HL-60 (cell line): ENCODE data around the gene EGFR.

ENCODE experiments used
- GABPA ChIP-seq: IDR thresholded peaks from 2 replicates; pipeline ENCODE4 v1.6.1; 2012; ENCODE audit warnings: low read depth
- POLR2AphosphoS5 ChIP-seq: IDR thresholded peaks from 2 replicates; pipeline ENCODE4 v1.6.1; 2012; ENCODE audit warnings: low read depth
- SPI1 ChIP-seq: IDR thresholded peaks from 2 replicates; pipeline ENCODE4 v1.6.1; 2012; ENCODE audit warnings: low read depth, mild to moderate bottlenecking, borderline replicate concordance
- TF ChIP-seq, protein P1 (sequence below): IDR thresholded peaks from 2 replicates; pipeline ENCODE4 v1.6.1; 2012; ENCODE audit warnings: low read depth; ENCODE audit not compliant: insufficient replicate concordance
- TF ChIP-seq, protein P2 (sequence below): IDR thresholded peaks from one replicate; pipeline ENCODE4 v1.5.1; 2011; ENCODE audit warnings: low read length, control low read depth, inconsistent platforms; ENCODE audit not compliant: insufficient read depth

DNA sequence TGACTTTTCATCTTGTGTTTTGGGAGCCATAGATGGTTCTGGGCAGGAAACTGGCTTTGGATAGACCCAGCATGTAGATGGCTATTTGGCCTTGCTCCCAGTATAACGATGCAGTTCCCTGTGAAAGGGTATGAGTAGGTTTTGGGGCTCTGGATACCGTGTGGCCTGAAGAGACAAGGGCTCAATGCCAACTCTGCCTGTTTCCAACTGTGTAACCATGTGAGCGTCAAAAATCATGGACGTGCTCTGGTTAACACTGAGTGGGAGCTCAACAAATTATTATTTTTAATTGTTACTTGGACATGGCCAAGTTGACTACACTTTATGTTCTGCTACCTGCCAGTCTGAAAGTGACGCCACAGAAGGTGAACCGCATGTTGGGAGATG, 41.8 kb downstream of the EGFR start:
- TF ChIP-seq, protein P1, sequence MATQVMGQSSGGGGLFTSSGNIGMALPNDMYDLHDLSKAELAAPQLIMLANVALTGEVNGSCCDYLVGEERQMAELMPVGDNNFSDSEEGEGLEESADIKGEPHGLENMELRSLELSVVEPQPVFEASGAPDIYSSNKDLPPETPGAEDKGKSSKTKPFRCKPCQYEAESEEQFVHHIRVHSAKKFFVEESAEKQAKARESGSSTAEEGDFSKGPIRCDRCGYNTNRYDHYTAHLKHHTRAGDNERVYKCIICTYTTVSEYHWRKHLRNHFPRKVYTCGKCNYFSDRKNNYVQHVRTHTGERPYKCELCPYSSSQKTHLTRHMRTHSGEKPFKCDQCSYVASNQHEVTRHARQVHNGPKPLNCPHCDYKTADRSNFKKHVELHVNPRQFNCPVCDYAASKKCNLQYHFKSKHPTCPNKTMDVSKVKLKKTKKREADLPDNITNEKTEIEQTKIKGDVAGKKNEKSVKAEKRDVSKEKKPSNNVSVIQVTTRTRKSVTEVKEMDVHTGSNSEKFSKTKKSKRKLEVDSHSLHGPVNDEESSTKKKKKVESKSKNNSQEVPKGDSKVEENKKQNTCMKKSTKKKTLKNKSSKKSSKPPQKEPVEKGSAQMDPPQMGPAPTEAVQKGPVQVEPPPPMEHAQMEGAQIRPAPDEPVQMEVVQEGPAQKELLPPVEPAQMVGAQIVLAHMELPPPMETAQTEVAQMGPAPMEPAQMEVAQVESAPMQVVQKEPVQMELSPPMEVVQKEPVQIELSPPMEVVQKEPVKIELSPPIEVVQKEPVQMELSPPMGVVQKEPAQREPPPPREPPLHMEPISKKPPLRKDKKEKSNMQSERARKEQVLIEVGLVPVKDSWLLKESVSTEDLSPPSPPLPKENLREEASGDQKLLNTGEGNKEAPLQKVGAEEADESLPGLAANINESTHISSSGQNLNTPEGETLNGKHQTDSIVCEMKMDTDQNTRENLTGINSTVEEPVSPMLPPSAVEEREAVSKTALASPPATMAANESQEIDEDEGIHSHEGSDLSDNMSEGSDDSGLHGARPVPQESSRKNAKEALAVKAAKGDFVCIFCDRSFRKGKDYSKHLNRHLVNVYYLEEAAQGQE, result no peak
- TF ChIP-seq, protein P2, sequence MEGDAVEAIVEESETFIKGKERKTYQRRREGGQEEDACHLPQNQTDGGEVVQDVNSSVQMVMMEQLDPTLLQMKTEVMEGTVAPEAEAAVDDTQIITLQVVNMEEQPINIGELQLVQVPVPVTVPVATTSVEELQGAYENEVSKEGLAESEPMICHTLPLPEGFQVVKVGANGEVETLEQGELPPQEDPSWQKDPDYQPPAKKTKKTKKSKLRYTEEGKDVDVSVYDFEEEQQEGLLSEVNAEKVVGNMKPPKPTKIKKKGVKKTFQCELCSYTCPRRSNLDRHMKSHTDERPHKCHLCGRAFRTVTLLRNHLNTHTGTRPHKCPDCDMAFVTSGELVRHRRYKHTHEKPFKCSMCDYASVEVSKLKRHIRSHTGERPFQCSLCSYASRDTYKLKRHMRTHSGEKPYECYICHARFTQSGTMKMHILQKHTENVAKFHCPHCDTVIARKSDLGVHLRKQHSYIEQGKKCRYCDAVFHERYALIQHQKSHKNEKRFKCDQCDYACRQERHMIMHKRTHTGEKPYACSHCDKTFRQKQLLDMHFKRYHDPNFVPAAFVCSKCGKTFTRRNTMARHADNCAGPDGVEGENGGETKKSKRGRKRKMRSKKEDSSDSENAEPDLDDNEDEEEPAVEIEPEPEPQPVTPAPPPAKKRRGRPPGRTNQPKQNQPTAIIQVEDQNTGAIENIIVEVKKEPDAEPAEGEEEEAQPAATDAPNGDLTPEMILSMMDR, result no peak
- TF ChIP-seq GABPA, result no peak
- no peak for TF ChIP-seq POLR2AphosphoS5
- no peak for TF ChIP-seq SPI1
